ENCODE measurements around the gene SREBF1.

GRCh38 chr17:17779015-17779611, 57.7 kb downstream of the SREBF1 start:
- TF ChIP-seq NFRKB (IDR thresholded peaks at IDR 0.05): no peak
- TF ChIP-seq FOXK2 (IDR thresholded peaks at IDR 0.05): no peak
- no peak for TF ChIP-seq CTBP1 (IDR thresholded peaks at IDR 0.05; ENCODE audit: borderline replicate concordance)
- TF ChIP-seq L3MBTL2 (conservative IDR thresholded peaks at IDR 0.05): no peak
- no peak for TF ChIP-seq FOXA1 (IDR thresholded peaks at IDR 0.05)
- TF ChIP-seq PKNOX1 (IDR thresholded peaks at IDR 0.05): no peak
